OCI-LY1 (cell line): ENCODE measurements around the gene CMTM2.

Experiments used
- H2AFZ ChIP-seq: fragments of 200-600 bp; sonication (generic), shearing (Covaris generic); 2 replicates; pipeline ENCODE4 v1.6.0; 2014; ENCODE audit warnings: antibody characterized with exemption, mild to moderate bottlenecking, low read length
- H3F3A ChIP-seq: fragments of 200-600 bp; sonication (generic), shearing (Covaris generic); 2 replicates; pipeline ENCODE4 v1.6.0; 2014; ENCODE audit warnings: mild to moderate bottlenecking, antibody characterized with exemption, low read length, moderate library complexity; ENCODE audit not compliant: insufficient read depth
- H3K27ac ChIP-seq: fragments of 200-600 bp; sonication (generic); 2 replicates; pipeline ENCODE4 v1.5.1; 2014; ENCODE audit warnings: low read length, mixed run types, mild to moderate bottlenecking, low read depth; ENCODE audit not compliant: poor library complexity, severe bottlenecking
- H3K27me3 ChIP-seq: fragments of 200-600 bp; sonication (generic); 2 replicates; pipeline ENCODE4 v1.6.0; 2014; ENCODE audit warnings: antibody characterized with exemption, mild to moderate bottlenecking, low read length, moderate library complexity; ENCODE audit not compliant: insufficient read depth
- H3K36me3 ChIP-seq: fragments of 200-600 bp; sonication (generic); 2 replicates; pipeline ENCODE4 v1.6.1; 2014; ENCODE audit warnings: mild to moderate bottlenecking, antibody characterized with exemption, low read length, moderate library complexity, mixed read lengths; ENCODE audit not compliant: insufficient read depth
- H3K4me1 ChIP-seq: fragments of 200-600 bp; sonication (generic); 2 replicates; pipeline ENCODE4 v1.5.1; 2014; ENCODE audit warnings: mild to moderate bottlenecking, low read length, moderate library complexity; ENCODE audit not compliant: insufficient read depth, severe bottlenecking
- H3K4me2 ChIP-seq: fragments of 200-600 bp; sonication (generic), shearing (Covaris generic); 2 replicates; pipeline ENCODE4 v1.6.1; 2014; ENCODE audit warnings: low read length
- H3K4me3 ChIP-seq: fragments of 200-600 bp; sonication (generic); 2 replicates; pipeline ENCODE4 v1.5.1; 2014; ENCODE audit warnings: low read length, low read depth, mild to moderate bottlenecking, mixed read lengths; ENCODE audit not compliant: poor library complexity, severe bottlenecking
- H3K79me2 ChIP-seq: fragments of 200-600 bp; shearing (Covaris generic); 2 replicates; pipeline ENCODE4 v1.6.1; 2016; ENCODE audit warnings: mixed run types, low read length, mixed read lengths; ENCODE audit not compliant: insufficient read depth
- H3K9ac ChIP-seq: fragments of 200-600 bp; sonication (generic), shearing (Covaris generic); 2 replicates; pipeline ENCODE4 v1.6.1; 2014; ENCODE audit warnings: mild to moderate bottlenecking, low read length, mixed read lengths
- H3K9me2 ChIP-seq: fragments of 200-600 bp; sonication (generic), shearing (Covaris generic); 2 replicates; pipeline ENCODE4 v1.6.1; 2014; ENCODE audit warnings: low read depth, mild to moderate bottlenecking, low read length, mixed read lengths
- H3K9me3 ChIP-seq: fragments of 200-600 bp; shearing (Covaris generic); 2 replicates; pipeline ENCODE4 v1.6.1; 2014; ENCODE audit warnings: low read length, mixed read lengths
- H4K20me1 ChIP-seq: fragments of 200-600 bp; sonication (generic), shearing (Covaris generic); 2 replicates; pipeline ENCODE4 v1.6.0; 2016; ENCODE audit warnings: mild to moderate bottlenecking, low read length; ENCODE audit not compliant: insufficient read depth
- EZH2 ChIP-seq: fragments of 200-600 bp; sonication (generic), shearing (Covaris generic); IDR thresholded peaks from 2 replicates; pipeline ENCODE4 v1.8.0; 2017; ENCODE audit warnings: borderline replicate concordance, mixed run types, mild to moderate bottlenecking, antibody characterized with exemption, low read length, moderate library complexity, mixed read lengths
- TF ChIP-seq, protein P1 (sequence below): fragments of 200-600 bp; sonication (generic), shearing (Covaris generic); IDR thresholded peaks from 2 replicates; pipeline ENCODE4 v1.5.1; 2017; ENCODE audit warnings: mild to moderate bottlenecking, antibody characterized with exemption, low read length, moderate library complexity, mixed read lengths

CMTM2 gene

DNA sequence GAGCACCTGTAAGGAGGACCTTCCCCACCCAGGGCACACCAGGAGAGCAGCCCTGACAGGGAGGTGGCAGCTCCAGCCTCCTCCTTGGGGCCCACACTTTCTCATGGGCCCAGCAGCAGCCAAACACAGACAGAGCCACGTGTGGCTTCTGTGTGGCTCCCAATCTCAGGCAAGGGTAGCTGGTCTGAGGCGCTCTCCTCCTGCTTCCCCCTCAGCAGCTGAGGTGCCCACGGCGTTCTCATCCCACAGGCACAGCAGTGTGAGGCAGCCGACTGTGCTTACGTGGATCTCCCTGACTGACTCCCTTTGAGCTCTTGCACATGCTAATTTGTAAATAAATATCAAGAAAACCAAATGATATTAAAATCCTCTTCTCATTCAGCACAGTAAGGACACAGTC lies 56.1 kb downstream of the CMTM2 start:
- H3K36me3 ChIP-seq: no peaks in the 10 kb centered on the region
- TF ChIP-seq EZH2: no peak
- TF ChIP-seq, protein P1, sequence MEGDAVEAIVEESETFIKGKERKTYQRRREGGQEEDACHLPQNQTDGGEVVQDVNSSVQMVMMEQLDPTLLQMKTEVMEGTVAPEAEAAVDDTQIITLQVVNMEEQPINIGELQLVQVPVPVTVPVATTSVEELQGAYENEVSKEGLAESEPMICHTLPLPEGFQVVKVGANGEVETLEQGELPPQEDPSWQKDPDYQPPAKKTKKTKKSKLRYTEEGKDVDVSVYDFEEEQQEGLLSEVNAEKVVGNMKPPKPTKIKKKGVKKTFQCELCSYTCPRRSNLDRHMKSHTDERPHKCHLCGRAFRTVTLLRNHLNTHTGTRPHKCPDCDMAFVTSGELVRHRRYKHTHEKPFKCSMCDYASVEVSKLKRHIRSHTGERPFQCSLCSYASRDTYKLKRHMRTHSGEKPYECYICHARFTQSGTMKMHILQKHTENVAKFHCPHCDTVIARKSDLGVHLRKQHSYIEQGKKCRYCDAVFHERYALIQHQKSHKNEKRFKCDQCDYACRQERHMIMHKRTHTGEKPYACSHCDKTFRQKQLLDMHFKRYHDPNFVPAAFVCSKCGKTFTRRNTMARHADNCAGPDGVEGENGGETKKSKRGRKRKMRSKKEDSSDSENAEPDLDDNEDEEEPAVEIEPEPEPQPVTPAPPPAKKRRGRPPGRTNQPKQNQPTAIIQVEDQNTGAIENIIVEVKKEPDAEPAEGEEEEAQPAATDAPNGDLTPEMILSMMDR: no peak
- no peaks in the 10 kb centered on the region for H3K9me2 ChIP-seq
- H3K9me3 ChIP-seq: no peaks in the 10 kb centered on the region
- no peak overlapping the region for H3K27ac ChIP-seq
- H3F3A ChIP-seq: no peaks in the 10 kb centered on the region
- H3K79me2 ChIP-seq: no peaks in the 10 kb centered on the region
- H3K4me1 ChIP-seq: no peaks in the 10 kb centered on the region
- H4K20me1 ChIP-seq: no peaks in the 10 kb centered on the region
- H3K4me2 ChIP-seq: no peak overlapping the region
- no peak overlapping the region for H2AFZ ChIP-seq
- H3K4me3 ChIP-seq: no peak overlapping the region
- H3K9ac ChIP-seq: no peak overlapping the region
- H3K27me3 ChIP-seq: no peaks in the 10 kb centered on the region

DNA sequence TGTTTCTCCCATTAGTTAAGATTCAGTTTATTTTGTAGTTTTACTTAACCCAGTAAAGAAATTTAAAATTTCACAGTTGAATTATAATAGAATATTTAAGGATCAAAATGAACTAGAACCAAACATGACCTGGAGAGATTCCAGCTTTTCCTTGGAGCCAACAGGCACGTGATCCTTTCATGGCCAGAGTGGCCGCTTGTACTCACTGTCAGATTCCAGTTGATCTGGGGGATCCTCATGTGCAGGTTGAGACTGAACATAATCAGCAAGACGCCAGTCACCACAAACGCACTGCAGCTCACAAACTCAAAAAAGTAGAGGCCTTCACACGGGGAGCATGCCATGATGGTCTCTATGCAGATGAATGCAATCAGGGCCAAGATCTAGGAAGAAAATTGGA lies 56.9 kb downstream of the CMTM2 start:
- Histone ChIP-seq H3K27me3 (no peaks in the 10 kb centered on the region), H3K9ac (no peak overlapping the region), H3K9me2 (no peaks in the 10 kb centered on the region), H3K4me2 (no peak overlapping the region), H3K79me2 (no peaks in the 10 kb centered on the region), H3K27ac (no peak overlapping the region), H3K4me3 (no peak overlapping the region), H3K36me3 (no peaks in the 10 kb centered on the region), H2AFZ (no peak overlapping the region), H3K4me1 (no peaks in the 10 kb centered on the region), H3F3A (no peaks in the 10 kb centered on the region), H4K20me1 (no peaks in the 10 kb centered on the region), H3K9me3 (no peaks in the 10 kb centered on the region)
- TF ChIP-seq, protein P1: no peak
- no peak for TF ChIP-seq EZH2

DNA sequence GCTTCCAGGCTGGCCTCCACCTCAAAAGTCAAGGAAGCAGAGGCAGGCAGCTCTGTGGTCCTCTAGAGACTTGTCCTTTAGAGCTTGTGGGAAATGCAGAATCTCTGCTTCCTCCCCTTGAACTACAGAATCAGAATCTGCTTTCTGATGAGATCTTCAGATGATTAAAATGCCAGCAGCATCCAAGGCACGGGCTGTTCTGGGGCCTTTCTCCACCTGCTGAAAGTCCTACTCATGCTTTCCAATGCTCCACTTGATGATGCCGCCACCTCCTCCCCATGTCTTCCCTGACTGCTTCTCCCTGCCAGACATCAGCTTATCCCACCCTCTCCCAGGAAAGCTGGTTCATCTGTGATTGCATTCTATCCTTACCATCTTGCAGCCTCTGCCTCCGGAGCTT lies 58.5 kb downstream of the CMTM2 start:
- no peaks in the 10 kb centered on the region for H3K36me3 ChIP-seq
- H3K4me3 ChIP-seq: no peak overlapping the region
- no peak overlapping the region for H2AFZ ChIP-seq
- no peaks in the 10 kb centered on the region for H4K20me1 ChIP-seq
- H3K27me3 ChIP-seq: no peaks in the 10 kb centered on the region
- no peaks in the 10 kb centered on the region for H3F3A ChIP-seq
- H3K79me2 ChIP-seq: no peaks in the 10 kb centered on the region
- TF ChIP-seq EZH2: no peak
- TF ChIP-seq, protein P1: no peak
- H3K27ac ChIP-seq: no peak overlapping the region
- H3K4me2 ChIP-seq: no peak overlapping the region
- H3K4me1 ChIP-seq: no peaks in the 10 kb centered on the region
- no peak overlapping the region for H3K9ac ChIP-seq
- H3K9me2 ChIP-seq: no peaks in the 10 kb centered on the region
- no peaks in the 10 kb centered on the region for H3K9me3 ChIP-seq
